Tibial nerve (tissue), 4 donors: Measurements from ENCODE around the gene LHFPL3. TPM values are rescaled to one million over a fixed set of nuclear protein-coding genes. Genes with fewer than 3 reads are reported as not detected.

Source experiments
- DNase-seq, 2 donors: peaks; one replicate each; pipeline ENCODE4 v3.0.0-alpha.2; 2019; ENCODE audit warnings: low spot score in 2 of 2
- H3K27ac ChIP-seq, 4 donors: fragments of 200-600 bp; sonication (generic) in 3 of 4; one replicate each; pipeline ENCODE4 v1.5.1; 2017 to 2019; ENCODE audit warnings: mild to moderate bottlenecking in 1 of 4
- H3K27me3 ChIP-seq, 2 donors: fragments of 200-600 bp; sonication (generic) in 1 of 2; one replicate each; pipeline versions ENCODE4 v1.5.1 to v1.6.0; 2017 to 2019
- H3K36me3 ChIP-seq, 3 donors: fragments of 200-600 bp; sonication (generic); one replicate each; pipeline ENCODE4 v1.5.1; 2018 to 2019
- H3K4me1 ChIP-seq, 4 donors: fragments of 200-600 bp; sonication (generic) in 3 of 4; one replicate each; pipeline ENCODE4 v1.5.1; 2017 to 2019
- H3K4me3 ChIP-seq, 4 donors: fragments of 200-600 bp; sonication (generic) in 3 of 4; one replicate each; pipeline ENCODE4 v1.5.1; 2017 to 2019; ENCODE audit warnings: mild to moderate bottlenecking in 1 of 4, moderate library complexity in 1 of 4
- H3K9me3 ChIP-seq, 4 donors: fragments of 200-600 bp; sonication (generic) in 3 of 4; one replicate each; pipeline ENCODE4 v1.5.1; 2017 to 2019
- CTCF ChIP-seq, 5 experiments: fragments of 200-600 bp in 3 of 5; fragments of 450-650 bp in 2 of 5; sonication (generic) in 3 of 5; IDR thresholded peaks; one replicate each; pipeline ENCODE4 v1.5.1; 2016 to 2019; ENCODE audit warnings: antibody characterized with exemption in 5 of 5, mild to moderate bottlenecking in 3 of 5, moderate library complexity in 2 of 5
- EP300 ChIP-seq, 2 donors: sonication (generic); formaldehyde crosslinking; IDR thresholded peaks; one replicate each; pipeline ENCODE4 v1.6.1; 2017; ENCODE audit warnings: antibody characterized with exemption in 2 of 2, mild to moderate bottlenecking in 1 of 2
- POLR2A ChIP-seq, 2 donors: fragments of 450-650 bp; IDR thresholded peaks; one replicate each; pipeline ENCODE4 v1.6.1; 2017; ENCODE audit warnings: antibody characterized with exemption in 2 of 2, mild to moderate bottlenecking in 2 of 2, moderate library complexity in 2 of 2
- WGBS, 2 donors: methylation state at CpG; one replicate each; pipeline ENCODE4 v1.1.5; 2018; 5-methylcytosine and 5-hydroxymethylcytosine counted together
- total RNA-seq, 4 donors: library from RNA; depleted of rRNA; stranded (reverse); fragments of >200 nt; gene quantifications; one replicate each; pipeline ENCODE4 v1.1.0, GENCODE V29; 2016

LHFPL3 gene
- total RNA-seq, 4 donors from 2014 or later = not detected

- Histone ChIP-seq H3K27me3 (no peaks in the 10 kb centered on the region), H3K4me1 (no peaks in the 10 kb centered on the region), H3K9me3 (no peaks in the 10 kb centered on the region), H3K36me3 (no peaks in the 10 kb centered on the region), H3K4me3 (no peak overlapping the region), H3K27ac (no peak overlapping the region)
- no peak for TF ChIP-seq EP300 (IDR thresholded peaks at IDR 0.05)
- no peak for TF ChIP-seq POLR2A (IDR thresholded peaks at IDR 0.05)
- no peak for TF ChIP-seq CTCF (IDR thresholded peaks at IDR 0.05)
- DNase-seq = no peak
These were observed 297.6 kb downstream of the LHFPL3 start for GRCh38 chr7:104625956-104626355.

GRCh38 chr7:104627516-104627915 is 299.1 kb downstream of the LHFPL3 start:
- no peaks in the 10 kb centered on the region for H3K36me3 ChIP-seq
- TF ChIP-seq EP300 (IDR thresholded peaks at IDR 0.05) (no peak), CTCF (IDR thresholded peaks at IDR 0.05) (no peak), POLR2A (IDR thresholded peaks at IDR 0.05) (no peak)
- H3K4me1 ChIP-seq = no peaks in the 10 kb centered on the region
- no peaks in the 10 kb centered on the region for H3K9me3 ChIP-seq
- no peak for DNase-seq
- 3 to 7% methylated on average over 2 of the region's 2 CpGs for WGBS, 2 donors
- H3K4me3 ChIP-seq = no peak overlapping the region
- no peaks in the 10 kb centered on the region for H3K27me3 ChIP-seq
- no peak overlapping the region for H3K27ac ChIP-seq

GRCh38 chr7:104628017-104628416 is 299.6 kb downstream of the LHFPL3 start:
- DNase-seq = no peak
- Histone ChIP-seq H3K27me3 (no peaks in the 10 kb centered on the region), H3K27ac (no peak overlapping the region), H3K36me3 (no peaks in the 10 kb centered on the region), H3K9me3 (no peaks in the 10 kb centered on the region), H3K4me1 (no peaks in the 10 kb centered on the region), H3K4me3 (no peak overlapping the region)
- TF ChIP-seq POLR2A (IDR thresholded peaks at IDR 0.05) (no peak), EP300 (IDR thresholded peaks at IDR 0.05) (no peak), CTCF (IDR thresholded peaks at IDR 0.05) (no peak)
- WGBS, 2 donors = 62 to 88% methylated on average over 1 of the region's 1 CpG

GRCh38 chr7:104629408-104629807 is 301.0 kb downstream of the LHFPL3 start:
- WGBS, 2 donors = 68% methylated on average over 1 of the region's 1 CpG

GRCh38 chr7:104640506-104640905 is 312.1 kb downstream of the LHFPL3 start:
- Histone ChIP-seq H3K27ac (no peak overlapping the region), H3K36me3 (no peaks in the 10 kb centered on the region), H3K4me1 (no peaks in the 10 kb centered on the region), H3K27me3 (no peaks in the 10 kb centered on the region), H3K4me3 (no peak overlapping the region), H3K9me3 (no peaks in the 10 kb centered on the region)
- WGBS, 2 donors = 91 to 93% methylated on average over 4 of the region's 4 CpGs
- no peak for DNase-seq
- no peak for TF ChIP-seq CTCF (IDR thresholded peaks at IDR 0.05)
- TF ChIP-seq POLR2A (IDR thresholded peaks at IDR 0.05) = no peak
- TF ChIP-seq EP300 (IDR thresholded peaks at IDR 0.05) = no peak

More at GRCh38 chr7:104629408-104629807, 301.0 kb downstream of the LHFPL3 start:
- Histone ChIP-seq H3K27ac (no peak overlapping the region), H3K9me3 (no peaks in the 10 kb centered on the region), H3K4me1 (no peaks in the 10 kb centered on the region), H3K36me3 (no peaks in the 10 kb centered on the region), H3K4me3 (no peak overlapping the region), H3K27me3 (no peaks in the 10 kb centered on the region)
- DNase-seq = no peak
- no peak for TF ChIP-seq CTCF (IDR thresholded peaks at IDR 0.05)
- TF ChIP-seq POLR2A (IDR thresholded peaks at IDR 0.05) = no peak
- TF ChIP-seq EP300 (IDR thresholded peaks at IDR 0.05) = no peak
